Esophagus muscularis mucosa (tissue), 3 donors: ENCODE results near the gene MARK1.

Experiments used
- POLR2A ChIP-seq: fragments of 450-650 bp; IDR thresholded peaks from one replicate; pipeline ENCODE4 v1.6.1; 2017; ENCODE audit warnings: antibody characterized with exemption, moderate library complexity, mild to moderate bottlenecking, low read depth
- POLR2AphosphoS5 ChIP-seq, 2 donors: sonication (generic); formaldehyde crosslinking; IDR thresholded peaks; one replicate each; pipeline ENCODE4 v1.6.1; 2017; ENCODE audit warnings: antibody characterized with exemption in 2 of 2
- TF ChIP-seq, protein P1 (sequence below), 3 experiments: fragments of 200-600 bp in 2 of 3; fragments of 450-650 bp in 1 of 3; sonication (generic) in 2 of 3; IDR thresholded peaks; one replicate each; pipeline ENCODE4 v1.5.1; 2017 to 2019; ENCODE audit warnings: antibody characterized with exemption in 3 of 3, mild to moderate bottlenecking in 2 of 3, moderate library complexity in 1 of 3

DNA sequence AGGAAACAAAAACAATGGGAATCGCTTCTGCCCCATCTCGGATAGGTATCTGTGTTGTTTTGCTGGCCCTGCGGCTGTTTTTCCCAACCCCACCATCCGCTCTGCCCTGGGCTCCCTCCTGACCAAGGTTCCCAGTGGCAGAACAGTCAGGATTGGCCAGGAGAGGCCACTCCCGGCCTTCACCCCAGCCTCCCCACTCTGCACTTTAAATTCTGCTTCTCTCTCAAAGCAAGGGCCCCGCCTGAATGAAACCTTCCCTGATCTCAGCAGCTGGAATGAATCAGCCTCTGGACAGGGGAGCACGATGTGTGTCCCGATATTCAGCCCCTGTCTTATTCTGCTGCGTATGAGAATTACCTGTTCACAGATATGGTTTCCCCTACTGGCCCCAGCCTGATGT, 178.5 kb downstream of the MARK1 start:
- TF ChIP-seq, protein P1, sequence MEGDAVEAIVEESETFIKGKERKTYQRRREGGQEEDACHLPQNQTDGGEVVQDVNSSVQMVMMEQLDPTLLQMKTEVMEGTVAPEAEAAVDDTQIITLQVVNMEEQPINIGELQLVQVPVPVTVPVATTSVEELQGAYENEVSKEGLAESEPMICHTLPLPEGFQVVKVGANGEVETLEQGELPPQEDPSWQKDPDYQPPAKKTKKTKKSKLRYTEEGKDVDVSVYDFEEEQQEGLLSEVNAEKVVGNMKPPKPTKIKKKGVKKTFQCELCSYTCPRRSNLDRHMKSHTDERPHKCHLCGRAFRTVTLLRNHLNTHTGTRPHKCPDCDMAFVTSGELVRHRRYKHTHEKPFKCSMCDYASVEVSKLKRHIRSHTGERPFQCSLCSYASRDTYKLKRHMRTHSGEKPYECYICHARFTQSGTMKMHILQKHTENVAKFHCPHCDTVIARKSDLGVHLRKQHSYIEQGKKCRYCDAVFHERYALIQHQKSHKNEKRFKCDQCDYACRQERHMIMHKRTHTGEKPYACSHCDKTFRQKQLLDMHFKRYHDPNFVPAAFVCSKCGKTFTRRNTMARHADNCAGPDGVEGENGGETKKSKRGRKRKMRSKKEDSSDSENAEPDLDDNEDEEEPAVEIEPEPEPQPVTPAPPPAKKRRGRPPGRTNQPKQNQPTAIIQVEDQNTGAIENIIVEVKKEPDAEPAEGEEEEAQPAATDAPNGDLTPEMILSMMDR (IDR thresholded peaks at IDR 0.05) = no peak
- TF ChIP-seq POLR2A (no peak), POLR2AphosphoS5 (IDR thresholded peaks at IDR 0.05) (no peak)
